HG03354 (cell line): ENCODE results near the gene SRBD1.

ENCODE experiments used
- ATAC-seq: cut with Tn5 transposase; IDR thresholded peaks from one replicate; pipeline ENCODE4 v1.9.1; 2021; ENCODE audit warnings: mild to moderate bottlenecking; ENCODE audit not compliant: unreplicated experiment, poor library complexity, severe bottlenecking

Gene SRBD1, protein sequence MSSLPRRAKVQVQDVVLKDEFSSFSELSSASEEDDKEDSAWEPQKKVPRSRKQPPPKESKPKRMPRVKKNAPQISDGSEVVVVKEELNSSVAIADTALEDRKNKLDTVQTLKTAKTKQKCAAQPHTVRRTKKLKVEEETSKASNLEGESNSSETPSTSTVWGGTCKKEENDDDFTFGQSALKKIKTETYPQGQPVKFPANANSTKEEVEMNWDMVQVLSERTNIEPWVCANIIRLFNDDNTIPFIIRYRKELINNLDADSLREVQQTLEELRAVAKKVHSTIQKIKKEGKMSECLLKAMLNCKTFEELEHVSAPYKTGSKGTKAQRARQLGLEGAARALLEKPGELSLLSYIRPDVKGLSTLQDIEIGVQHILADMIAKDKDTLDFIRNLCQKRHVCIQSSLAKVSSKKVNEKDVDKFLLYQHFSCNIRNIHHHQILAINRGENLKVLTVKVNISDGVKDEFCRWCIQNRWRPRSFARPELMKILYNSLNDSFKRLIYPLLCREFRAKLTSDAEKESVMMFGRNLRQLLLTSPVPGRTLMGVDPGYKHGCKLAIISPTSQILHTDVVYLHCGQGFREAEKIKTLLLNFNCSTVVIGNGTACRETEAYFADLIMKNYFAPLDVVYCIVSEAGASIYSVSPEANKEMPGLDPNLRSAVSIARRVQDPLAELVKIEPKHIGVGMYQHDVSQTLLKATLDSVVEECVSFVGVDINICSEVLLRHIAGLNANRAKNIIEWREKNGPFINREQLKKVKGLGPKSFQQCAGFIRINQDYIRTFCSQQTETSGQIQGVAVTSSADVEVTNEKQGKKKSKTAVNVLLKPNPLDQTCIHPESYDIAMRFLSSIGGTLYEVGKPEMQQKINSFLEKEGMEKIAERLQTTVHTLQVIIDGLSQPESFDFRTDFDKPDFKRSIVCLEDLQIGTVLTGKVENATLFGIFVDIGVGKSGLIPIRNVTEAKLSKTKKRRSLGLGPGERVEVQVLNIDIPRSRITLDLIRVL

DNA sequence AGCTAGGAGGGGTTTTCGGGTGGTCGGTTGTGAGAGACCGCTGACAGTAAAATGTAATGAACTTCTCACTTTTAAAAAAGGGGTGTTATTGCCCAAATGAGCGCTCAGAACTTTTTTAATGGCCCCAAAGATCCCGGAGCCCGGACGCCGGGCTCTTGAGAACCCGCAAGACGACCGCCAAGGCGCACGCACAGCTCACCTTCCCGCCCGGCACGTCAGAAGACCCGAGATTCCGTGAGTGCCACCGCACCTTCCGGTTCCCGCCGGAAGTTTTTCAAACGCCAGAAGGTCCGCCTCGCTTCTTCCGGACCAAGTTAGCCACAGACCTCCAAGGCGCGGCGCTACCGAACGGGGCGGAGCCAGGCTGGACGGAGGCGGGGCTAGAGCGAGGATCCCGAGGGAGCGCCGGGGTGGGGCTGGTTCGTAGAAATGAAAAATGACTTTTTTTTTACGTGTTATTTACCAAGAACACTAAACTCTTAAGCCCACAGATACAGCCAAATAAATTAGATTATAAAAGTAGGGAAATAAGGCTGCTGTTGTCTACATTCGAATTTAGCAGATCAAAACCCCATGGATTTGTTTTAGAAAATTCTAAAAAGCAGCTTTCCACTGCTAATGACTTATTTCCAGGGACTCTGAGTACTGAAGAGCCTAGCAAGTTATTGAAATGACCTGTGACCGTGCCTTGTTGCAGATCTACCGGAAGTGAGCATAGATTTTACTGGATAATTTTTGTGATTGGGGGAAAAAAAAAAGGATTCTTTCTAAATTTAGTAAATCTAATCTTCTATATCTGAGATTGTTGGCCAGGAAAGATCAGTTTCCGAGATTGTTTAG lies at the start of gene SRBD1:
Gene SRBD1, minus strand, starts transcription at position 248 of the 840 bp plus-strand sequence. CDS start 5,826 bp downstream, outside the sequence.
- ATAC-seq: peak; percentile 93

DNA sequence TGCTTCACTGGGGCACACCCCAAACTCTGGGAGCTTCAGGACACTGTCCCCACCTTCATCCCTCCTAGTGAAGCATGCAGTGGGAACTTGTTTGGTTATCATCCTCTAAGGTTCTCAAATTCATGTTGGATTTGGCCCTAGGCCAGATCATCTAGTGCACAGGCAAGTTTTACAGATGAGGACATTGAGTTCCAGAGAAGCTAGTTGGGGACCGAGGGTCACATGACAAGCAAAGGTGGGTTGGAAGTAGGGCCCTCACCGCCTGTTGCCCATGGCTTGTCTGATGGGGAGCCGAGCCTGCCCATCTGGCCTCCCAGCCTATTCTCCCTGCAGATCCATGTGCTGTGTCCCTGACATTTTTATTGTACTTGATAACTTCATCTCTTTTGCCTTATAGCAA lies 43.2 kb upstream of the SRBD1 start:
- ATAC-seq: no peak

DNA sequence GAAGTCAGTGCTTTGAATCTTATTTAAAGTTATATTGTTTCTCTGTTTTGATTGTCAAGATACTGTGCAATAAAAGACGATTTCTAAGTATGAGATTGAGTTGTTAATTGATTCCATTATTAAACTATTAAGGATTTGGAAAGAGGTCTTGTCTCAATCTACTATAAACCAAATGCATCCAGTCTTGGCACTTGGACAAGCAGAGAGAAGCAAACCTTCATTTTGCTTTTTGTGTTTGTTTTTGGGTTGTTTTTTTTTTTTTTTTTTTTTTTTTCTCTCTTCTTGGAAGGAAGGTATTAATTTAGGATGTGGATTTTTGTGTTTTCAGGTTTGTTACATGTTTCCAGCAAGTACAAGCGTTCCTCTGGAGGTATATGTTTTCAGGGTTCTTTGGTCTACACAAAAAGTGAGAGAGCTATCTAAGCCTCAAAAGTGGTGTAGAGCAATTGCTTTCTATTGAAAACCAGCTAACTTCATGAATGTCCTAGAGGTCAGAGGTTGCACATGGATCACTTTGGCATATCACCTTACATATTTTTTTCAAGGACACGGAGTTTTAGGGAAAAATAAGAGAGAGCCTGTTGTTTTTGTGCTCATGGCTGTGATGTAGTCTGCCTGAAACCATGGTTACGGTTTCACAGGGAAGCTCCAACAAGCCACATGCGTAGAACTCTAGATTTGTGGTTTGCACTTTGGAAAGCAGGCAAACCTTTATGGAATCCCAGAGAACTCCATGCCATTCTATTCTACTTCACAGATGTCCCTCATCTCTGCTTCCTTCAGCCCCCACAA lies 42.3 kb upstream of the SRBD1 start:
- ATAC-seq: no peak

DNA sequence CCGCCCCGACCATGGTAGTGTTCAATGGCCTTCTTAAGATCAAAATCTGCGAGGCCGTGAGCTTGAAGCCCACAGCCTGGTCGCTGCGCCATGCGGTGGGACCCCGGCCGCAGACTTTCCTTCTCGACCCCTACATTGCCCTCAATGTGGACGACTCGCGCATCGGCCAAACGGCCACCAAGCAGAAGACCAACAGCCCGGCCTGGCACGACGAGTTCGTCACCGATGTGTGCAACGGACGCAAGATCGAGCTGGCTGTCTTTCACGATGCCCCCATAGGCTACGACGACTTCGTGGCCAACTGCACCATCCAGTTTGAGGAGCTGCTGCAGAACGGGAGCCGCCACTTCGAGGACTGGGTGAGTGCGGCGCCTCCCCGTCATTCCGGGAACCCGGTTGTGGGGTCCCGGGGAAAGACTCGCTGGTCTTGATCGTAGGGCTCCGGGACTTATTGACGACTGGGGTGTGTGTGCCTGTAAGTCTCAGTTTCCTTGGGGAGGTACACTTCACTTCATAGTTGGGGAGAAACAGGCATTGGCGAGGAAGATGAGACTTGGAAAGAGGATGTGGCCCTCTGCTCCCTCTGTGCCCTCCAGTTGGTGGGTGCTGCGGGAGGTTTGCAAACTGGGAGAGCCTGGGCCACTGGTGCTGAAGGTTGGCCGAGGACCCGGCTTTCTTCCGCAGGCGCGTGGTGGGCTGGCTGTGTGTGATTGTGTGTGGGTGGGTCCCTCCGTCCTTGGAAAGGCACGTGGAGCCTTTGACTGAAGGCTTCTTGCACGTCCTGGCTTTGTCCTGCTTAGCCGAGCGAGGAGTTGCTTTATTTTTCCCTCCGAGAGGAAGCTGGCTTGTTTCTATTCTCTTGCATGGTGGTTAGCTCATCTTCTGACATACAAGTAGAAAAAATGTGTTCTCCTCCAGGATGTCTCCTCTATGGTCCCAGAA lies 41.3 kb upstream of the SRBD1 start:
- ATAC-seq: no peak

DNA sequence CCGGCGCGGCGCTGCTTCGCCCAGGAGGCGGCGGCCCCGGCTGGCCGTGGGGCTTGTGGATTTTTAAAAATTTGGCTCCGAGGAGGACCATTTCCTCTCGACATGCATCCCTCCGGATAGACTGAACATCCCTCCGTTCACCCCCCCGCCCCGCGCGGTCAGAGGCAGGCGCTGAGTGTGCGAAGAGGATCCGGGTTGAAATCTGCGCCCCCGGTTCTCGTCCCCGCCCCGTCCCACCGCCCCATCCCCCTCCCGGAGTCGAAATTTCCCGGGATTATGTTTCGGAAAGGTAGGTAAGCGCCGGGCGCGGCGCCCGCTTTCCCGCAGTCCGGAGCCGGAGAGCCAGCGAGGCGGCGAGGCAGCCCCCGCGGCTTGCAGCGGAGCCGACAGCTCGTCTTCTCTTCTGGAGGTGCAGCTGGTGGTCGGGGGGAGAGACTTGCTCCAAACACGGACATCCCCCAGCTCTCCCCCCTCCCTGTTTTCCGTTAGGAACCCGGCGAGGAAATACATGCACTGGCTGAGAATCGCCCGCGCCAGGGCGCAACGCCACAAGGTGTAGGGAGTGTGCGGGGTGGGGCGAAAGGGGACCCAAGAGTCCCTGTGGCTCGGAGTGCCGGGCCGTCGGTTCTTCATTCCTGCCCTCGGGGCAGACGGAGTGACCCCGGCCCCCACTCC lies 40.5 kb upstream of the SRBD1 start, which contains the start of gene PRKCE:
Gene PRKCE, plus strand, starts transcription at position 261 of the 675 bp plus-strand sequence.
- peak; percentile 35 for ATAC-seq

DNA sequence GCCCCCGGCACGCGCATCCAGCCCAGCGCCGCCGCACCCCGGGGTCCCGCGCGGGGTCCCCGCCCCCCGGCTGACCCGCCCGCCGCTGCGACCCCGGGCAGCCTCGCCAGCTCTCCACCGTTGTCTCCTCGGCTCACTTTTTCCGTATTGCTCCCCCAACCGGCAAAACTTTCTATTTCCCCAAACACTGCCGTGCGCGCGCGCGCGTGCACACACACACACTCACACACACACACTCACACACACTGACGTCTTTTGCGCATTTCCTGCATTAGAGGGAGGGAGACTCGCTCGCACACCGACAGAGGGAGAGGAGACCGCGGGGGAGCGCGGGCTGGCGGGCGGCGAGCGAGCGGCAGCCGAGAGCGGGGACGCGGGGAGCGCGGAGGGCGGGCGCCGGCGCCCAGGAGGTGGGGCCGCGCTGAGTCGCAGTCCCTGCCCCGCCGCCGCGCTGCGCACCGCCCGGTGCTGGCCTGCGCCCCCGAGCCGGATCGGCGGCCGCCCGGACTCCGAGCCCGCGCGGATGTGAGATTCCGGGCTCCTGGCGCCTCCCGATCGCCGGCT lies 39.9 kb upstream of the SRBD1 start:
- ATAC-seq: peak; percentile 78

DNA sequence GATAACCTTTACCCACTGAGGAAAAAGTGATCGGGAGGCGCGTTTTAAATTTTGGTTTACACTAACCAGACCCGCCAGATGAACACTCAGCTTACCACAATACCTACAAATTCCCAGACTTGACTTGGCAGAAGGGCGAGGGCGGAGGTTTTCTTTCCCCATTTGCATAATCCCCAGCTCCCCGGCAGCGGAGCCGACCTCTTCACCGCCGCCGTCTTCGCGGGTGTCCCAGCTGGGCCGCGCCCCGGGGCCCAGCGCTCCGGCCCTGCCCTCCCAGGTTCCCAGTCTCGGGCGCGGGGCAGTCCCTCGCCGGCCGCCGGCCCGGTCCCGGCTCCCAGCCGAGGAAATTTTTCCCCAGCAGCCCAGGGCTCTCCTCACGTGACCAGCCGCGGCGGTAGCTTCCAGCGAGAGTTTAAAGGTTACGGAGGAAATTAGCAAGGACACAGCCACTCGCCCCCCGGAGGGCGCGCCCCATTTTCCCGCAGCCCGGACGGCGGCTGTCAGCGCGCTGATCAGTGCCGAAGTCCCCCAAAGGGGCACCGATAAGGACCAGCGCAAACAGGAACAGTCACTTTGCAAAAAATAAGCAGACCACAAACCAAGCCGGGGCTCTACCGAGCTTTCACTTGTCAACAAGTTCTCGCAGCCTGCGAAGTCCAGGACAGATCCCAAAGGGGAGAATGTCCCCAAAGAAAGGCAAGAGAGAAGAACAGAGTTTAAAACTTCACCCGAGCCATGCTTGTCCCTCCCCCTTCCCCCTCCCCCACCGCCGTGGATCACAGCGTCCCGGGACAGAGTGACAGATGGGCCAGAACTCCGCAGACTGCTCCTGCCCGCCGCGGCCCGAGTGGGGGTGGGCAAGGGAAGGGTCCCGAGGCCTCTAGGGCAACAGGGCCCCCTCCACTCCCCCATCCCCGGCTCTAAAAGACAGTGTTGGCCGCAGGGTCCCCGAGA lies 39.1 kb upstream of the SRBD1 start:
- ATAC-seq: peak; percentile 19

DNA sequence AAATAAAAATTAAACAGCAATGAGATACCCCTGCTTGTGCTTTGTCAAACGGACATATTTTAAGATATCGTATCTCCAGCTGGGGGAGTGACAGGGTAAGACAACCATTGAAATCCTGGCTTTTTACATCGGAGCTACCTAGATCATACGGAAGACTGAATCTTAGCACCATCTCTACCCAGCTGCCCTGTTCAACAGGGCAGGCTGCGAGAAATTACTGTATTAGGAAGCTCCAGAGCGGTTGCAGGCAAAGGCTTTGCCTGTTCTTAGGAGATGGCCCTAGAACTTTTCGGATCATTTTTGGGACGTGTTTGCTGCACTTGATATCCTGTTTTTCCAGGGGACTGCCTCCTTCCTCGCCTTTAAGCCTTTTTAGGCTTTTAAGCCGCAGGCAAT lies 38.4 kb upstream of the SRBD1 start:
- no peak for ATAC-seq

DNA sequence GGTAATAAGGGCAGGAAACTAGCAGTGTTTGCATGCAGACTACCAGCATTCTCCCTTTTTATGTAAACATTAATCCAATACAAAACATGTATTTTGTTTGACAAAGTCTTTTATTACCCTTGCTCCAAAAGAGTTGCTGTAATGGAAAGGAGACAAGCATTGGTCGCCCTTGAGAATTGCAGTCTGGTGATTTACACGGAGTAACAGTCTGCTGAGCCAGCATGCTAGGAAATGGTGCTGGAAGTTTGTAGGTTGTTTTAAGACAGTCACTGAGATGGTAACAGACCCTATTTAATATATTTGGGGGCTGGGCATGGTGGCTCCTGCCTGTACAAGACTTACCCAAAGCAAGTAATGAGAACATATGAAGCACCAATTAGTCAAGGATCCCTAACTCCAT lies 37.6 kb upstream of the SRBD1 start:
- no peak for ATAC-seq

DNA sequence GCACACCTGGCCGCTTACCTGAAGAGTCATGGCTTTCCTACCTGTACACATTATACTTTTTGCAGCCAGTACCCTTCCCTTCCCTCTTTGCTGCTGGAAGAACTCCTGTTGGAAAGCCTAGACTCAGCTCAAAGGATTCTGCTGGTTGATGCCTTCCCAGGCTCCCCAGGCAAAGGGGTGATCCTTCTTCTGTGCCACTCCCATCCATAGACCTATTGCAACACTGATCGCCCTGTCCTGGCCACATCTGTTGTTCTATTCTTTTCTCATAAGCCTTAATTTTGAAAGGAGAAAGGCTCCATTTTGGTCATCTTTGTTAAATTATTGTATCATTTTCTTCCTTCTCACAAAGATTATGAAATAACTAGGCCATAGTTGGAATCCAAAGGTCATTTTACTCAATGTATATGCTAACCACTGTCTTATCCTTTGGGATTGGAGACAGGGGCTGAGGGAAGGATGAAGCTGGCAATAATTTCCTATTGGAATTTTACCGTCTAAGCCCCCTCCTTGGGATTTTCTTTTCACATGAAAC lies 37.0 kb upstream of the SRBD1 start:
- no peak for ATAC-seq

DNA sequence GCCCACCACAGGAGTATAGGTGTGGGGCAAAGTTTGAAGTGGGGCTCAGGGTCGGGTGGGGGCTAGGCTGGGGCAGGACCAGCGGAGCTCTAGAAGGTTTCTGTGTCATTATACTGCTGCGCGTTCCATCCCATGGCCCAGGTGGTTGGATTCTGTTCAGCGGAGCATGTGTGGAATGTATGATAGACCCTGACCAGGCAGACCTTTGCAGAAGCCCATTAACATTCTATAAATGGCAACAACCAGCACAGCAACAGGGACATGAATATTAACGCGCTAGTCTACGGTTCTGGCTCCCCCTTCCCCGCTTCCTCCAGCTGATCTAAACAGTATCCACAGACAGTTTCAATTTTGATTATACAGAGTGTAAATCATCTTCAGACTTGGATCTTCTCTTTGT lies 36.3 kb upstream of the SRBD1 start:
- no peak for ATAC-seq

DNA sequence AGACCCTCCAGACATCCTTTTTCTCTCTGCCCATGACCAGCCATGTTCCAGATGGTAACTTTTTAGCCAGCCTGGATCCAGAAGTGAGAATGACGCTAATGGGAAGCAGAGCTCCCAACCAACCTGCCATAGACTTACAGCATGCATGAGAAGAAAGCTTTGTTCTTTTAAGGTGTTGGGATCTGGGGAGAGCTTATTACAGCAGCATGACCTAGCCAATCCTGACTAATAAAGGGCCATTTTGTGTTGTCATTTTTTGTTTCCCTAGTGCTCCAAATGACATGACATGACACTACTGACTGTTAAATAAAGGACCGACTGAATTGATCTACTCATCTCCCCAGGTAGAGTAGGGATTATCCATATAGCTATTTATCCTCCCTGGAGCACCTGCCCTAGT lies 35.2 kb upstream of the SRBD1 start:
- no peak for ATAC-seq

DNA sequence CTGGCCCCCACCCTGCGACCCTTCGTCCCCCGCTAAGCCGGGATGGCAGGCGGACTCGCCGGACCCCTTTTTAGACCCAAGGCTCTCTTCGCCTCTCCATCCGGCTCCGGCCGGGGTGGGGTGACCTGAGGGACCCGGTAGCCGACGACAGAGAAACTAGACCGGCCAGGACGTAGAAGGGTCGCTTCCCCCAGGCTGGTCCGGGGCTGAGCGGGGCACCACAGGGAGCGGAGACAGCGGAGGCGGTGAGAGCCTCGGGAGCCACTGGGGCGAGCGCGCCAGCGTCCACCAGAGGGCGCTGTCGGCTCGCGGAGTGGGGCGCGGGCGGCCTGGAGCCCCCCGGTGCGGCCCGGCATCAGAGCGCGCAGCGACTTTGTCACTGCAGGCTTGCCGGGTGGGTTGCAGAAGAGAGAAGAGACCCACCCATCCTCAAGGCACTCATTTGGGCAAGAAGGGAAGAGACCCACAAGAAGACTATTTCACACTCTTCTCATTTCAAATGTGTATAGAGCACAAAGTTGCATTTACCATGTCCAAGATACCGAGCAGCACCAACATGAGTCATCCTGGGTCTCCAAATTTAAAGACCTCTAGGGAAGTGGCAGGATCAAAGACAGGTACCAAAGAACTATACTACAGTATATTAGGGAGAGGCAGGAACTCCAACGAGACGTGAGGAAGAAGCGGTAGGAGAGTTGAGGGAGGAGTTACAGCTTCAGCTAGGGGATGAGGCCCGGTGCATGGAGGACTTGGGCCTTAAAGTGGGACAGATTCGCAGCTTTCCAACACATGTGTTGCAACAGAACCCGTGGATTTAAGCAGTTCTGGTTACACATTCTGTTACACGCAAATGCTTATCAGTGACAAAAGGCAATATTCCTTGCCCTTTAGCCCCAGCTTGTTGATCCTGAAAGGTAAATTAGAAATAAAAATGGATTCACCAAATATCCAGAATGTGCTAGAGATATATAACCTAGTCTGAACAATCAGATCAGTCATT lies 32.8 kb upstream of the SRBD1 start:
- ATAC-seq: peak; percentile 83

DNA sequence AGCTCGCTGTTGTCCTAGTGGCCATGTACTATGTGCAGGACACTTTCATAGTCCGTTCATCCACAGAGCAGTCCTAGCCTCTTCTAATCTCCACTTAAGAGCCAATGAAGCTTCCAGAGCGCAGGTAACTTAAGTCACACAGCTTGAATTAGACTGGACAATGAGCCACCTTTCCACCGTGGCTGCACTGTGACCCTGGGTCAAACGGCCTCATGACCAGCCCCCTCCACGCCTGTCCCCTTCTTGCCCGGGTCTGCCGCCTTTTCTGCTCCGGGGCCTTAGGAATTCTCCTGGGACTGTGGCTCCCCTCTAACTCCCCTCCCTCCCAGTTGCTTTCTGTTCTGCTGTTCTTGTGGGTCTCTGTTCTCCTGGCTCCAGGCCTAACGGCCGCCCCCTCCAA lies 32.0 kb upstream of the SRBD1 start:
- ATAC-seq: peak; percentile 9

DNA sequence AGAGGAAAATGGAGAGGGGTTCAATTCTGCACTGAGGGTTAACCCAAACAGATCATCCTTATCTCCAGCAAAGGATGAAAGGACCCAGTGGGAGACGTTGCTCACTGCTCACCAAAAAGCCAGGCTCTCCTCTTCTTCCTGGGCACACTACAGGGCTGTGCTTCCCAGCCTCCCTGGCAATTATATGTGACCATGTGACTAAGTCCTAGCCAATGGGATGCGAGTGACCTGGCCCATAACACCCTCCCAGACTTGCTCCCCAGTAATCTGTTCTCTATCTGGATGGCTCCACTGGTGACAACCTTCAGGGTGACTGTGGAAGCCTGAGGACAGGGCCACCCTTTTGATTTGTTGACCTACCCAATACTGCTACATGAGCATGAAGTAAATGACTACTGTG lies 29.5 kb upstream of the SRBD1 start:
- no peak for ATAC-seq
